Activated CD8-positive, alpha-beta T cell treated with anti-CD3 and anti-CD28 coated beads, Interleukin-2, amount 10 ng/mL, durations not matched to agents 7 days and 5 days (primary cell): Measurements from ENCODE around the gene CALM1. TPM values are rescaled to one million over a fixed set of nuclear protein-coding genes. Genes with fewer than 3 reads are reported as not detected.
A peak's percentile ranks its signal among the peaks of the same experiment; 100 is the strongest.

ENCODE experiments used
- ATAC-seq: fragments of 150-1000 bp; cut with Tn5 transposase; one replicate; pipeline ENCODE4 v1.10.0; 2021; ENCODE audit warnings: moderate library complexity
- CTCF ChIA-PET: fragments of 350-600 bp; sonication (Branson Sonifier 250); formaldehyde crosslinking; loops from one replicate; lab custom pipeline; 2021; ENCODE audit warnings: antibody characterized with exemption; lab: Charles Lee
- POLR2A ChIA-PET: fragments of 350-600 bp; sonication (Branson Sonifier 250); formaldehyde crosslinking; loops from one replicate; lab custom pipeline; 2021; ENCODE audit warnings: antibody characterized with exemption; lab: Charles Lee
- DNase-seq: peaks from one replicate; pipeline ENCODE4 v3.0.0-alpha.2; 2020
- H3K27ac Mint-ChIP-seq: one replicate; pipeline ENCODE4 v1.8.0; 2021; ENCODE audit warnings: mild to moderate bottlenecking, mixed read lengths
- H3K27me3 Mint-ChIP-seq: one replicate; pipeline ENCODE4 v1.8.0; 2021; ENCODE audit warnings: low read depth, mixed read lengths
- H3K36me3 Mint-ChIP-seq: one replicate; pipeline ENCODE4 v1.8.0; 2021; ENCODE audit warnings: low read depth, mixed read lengths
- H3K4me1 Mint-ChIP-seq: one replicate; pipeline ENCODE4 v1.8.0; 2021; ENCODE audit warnings: low read depth, mixed read lengths
- H3K4me3 Mint-ChIP-seq: one replicate; pipeline ENCODE4 v1.8.0; 2021; ENCODE audit warnings: mild to moderate bottlenecking, mixed read lengths
- H3K9me3 Mint-ChIP-seq: one replicate; pipeline ENCODE4 v1.8.0; 2022; ENCODE audit warnings: mixed read lengths; ENCODE audit not compliant: insufficient read depth
- total RNA-seq, 2 experiments: library from RNA; stranded (reverse); gene quantifications; one replicate each; pipeline ENCODE4 v1.2.3, GENCODE V29; 2021

The CALM1 gene
- total RNA-seq: 100 to 1,000 TPM; 788 to 821 TPM

GRCh38 chr14:90396341-90397339, at the start of gene CALM1:
CALM1 (plus strand) TSS chr14:90397029; CDS start chr14:90397231, 202 bp downstream.
- ATAC-seq (peak; percentile 70), DNase-seq (peak; percentile 94)
- no peaks in the 10 kb centered on the region for H3K27me3 Mint-ChIP-seq
- H3K4me1 Mint-ChIP-seq: peaks cover 27% of the 10 kb centered on the region
- H3K9me3 Mint-ChIP-seq: no peaks in the 10 kb centered on the region
- H3K4me3 Mint-ChIP-seq: peak within 1 kb of the TSS; percentile 92
- ChIA-PET POLR2A (interaction anchor here (0.6 to 7.6 kb wide), 15 partner anchors 9 to 779 kb away, joined by 3 to 289 read pairs (median 3); partner anchors contain the start of genes NRDE2 and TDP1), CTCF (interaction anchor here (0.7 to 2.2 kb wide), 4 partner anchors 12 to 743 kb away, joined by 3 to 21 read pairs (median 4); no protein-coding TSS in a partner anchor)
- peaks cover 38% of the 10 kb centered on the region for H3K36me3 Mint-ChIP-seq
- H3K27ac Mint-ChIP-seq: peak within 1 kb of the TSS; percentile 89

DNA sequence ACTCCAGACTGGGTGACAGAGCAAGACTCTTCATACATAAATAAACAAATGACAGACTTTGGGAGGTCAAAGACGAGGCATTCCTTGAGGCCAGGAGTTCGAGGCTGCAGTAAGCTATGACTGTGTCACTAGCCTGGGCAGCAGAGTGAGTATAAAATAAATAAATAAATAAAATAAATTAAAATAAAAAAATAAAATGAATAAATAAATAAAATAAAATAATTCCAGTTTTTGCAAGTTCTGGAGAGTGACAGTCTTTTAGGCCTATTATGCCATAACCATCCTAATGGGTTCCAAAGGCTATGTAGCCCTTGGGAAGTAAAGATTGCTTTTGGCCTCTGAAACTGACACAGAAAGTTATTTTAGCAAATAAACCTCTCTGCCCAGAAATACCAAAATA, 48.6 kb upstream of the CALM1 start:
- Mint-ChIP-seq H3K36me3 (no peaks in the 10 kb centered on the region), H3K27me3 (peaks cover 3% of the 10 kb centered on the region), H3K4me3 (no peak overlapping the region), H3K9me3 (no peaks in the 10 kb centered on the region), H3K27ac (no peak overlapping the region), H3K4me1 (no peaks in the 10 kb centered on the region)
- POLR2A ChIA-PET: interaction anchor here (0.6 kb wide), 1 partner anchor 371 kb away, joined by 8 read pairs; no protein-coding TSS in a partner anchor
- CTCF ChIA-PET: no interaction called here
- ATAC-seq (no peak), DNase-seq (no peak)

DNA sequence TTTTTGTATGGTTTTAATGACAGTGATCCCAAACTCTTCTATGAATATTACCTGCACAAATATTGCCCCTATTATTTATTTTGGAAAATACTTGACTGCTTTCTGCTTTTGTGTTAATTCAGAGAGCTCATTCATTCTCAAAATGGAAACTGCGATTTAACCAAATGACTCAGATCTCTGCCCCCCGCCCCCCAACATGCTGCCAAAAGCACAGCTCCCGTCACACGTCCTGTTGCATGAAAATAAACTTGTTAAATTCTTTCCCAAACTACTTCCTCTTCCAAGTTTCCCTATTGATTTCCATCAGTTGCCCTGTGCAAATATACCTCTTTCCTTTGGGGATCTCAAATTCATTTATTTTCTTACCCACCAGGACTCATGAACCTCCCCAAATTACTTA, 47.1 kb upstream of the CALM1 start:
- no peak overlapping the region for H3K4me3 Mint-ChIP-seq
- H3K27me3 Mint-ChIP-seq: peaks cover 3% of the 10 kb centered on the region
- H3K36me3 Mint-ChIP-seq: no peaks in the 10 kb centered on the region
- H3K4me1 Mint-ChIP-seq: no peaks in the 10 kb centered on the region
- no peak overlapping the region for H3K27ac Mint-ChIP-seq
- POLR2A ChIA-PET: interaction anchor here (0.6 kb wide), 2 partner anchors 8 to 1753 kb away, joined by 3 read pairs; no protein-coding TSS in a partner anchor
- CTCF ChIA-PET: no interaction called here
- H3K9me3 Mint-ChIP-seq: no peaks in the 10 kb centered on the region
- DNase-seq (no peak), ATAC-seq (no peak)

GRCh38 chr14:90354551-90355298, 42.1 kb upstream of the CALM1 start:
- Mint-ChIP-seq H3K9me3 (no peaks in the 10 kb centered on the region), H3K4me3 (no peak overlapping the region), H3K27me3 (peaks cover 12% of the 10 kb centered on the region), H3K27ac (no peak overlapping the region), H3K4me1 (no peaks in the 10 kb centered on the region), H3K36me3 (no peaks in the 10 kb centered on the region)
- ChIA-PET CTCF (interaction anchor here (0.9 to 1.1 kb wide), 2 partner anchors 45 to 342 kb away, joined by 3 to 4 read pairs; no protein-coding TSS in a partner anchor), POLR2A (no interaction called here)
- no peak for ATAC-seq
- no peak for DNase-seq

DNA sequence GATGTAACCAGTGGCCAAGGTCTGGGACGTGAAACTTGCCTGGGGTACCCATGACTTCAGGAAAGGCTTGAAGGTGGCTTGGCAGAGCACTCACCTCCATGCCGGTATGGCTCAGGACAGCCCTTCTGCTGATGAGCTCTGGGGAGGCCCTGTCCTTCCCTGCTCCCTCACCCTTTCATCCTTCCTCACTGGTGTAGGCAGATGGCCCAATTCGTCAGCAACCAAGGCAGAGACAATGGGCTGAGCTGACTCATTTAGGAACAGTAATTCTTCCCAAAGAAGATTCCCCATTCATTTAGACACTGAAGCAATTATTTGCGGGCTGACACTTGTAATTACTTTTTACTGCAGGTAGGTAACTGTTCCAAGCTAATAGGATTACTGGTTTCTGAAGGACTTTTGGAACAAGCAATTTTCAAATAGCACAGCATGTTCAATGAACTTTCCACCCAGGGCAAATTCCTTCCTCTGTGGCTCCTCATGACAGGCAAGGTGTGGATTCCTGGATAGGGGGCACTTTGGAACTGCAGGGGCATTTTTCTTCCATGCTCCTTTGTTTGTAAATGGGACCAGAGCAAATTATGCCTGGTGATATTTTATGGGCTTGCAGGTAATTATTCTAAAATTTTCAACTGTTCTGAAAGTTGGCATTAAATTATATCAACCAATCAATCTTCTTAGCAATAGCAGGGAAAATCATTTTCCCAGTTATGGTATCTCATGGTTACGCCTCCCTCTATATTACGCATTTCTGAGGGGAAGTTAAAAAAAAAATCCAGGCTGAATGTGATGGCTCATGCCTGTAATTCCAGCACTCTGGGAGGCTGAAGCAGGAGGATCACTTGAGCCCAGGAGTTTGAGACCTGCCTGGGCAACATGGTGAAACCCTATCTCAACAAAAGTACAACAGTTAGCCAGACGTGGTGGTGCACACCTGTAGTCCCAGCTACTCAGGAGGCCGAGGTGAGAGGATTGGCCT, 41.0 kb upstream of the CALM1 start:
- no peaks in the 10 kb centered on the region for H3K4me1 Mint-ChIP-seq
- no peak overlapping the region for H3K27ac Mint-ChIP-seq
- ATAC-seq (no peak), DNase-seq (no peak)
- H3K36me3 Mint-ChIP-seq: no peaks in the 10 kb centered on the region
- H3K4me3 Mint-ChIP-seq: no peak overlapping the region
- H3K27me3 Mint-ChIP-seq: peaks cover 12% of the 10 kb centered on the region
- POLR2A ChIA-PET: no interaction called here
- no peaks in the 10 kb centered on the region for H3K9me3 Mint-ChIP-seq
- CTCF ChIA-PET: interaction anchor here (0.9 kb wide), 1 partner anchor 44 kb away, joined by 3 read pairs; no protein-coding TSS in a partner anchor

GRCh38 chr14:90356925-90357324, 39.9 kb upstream of the CALM1 start:
- H3K27ac Mint-ChIP-seq: no peak overlapping the region
- no peak overlapping the region for H3K4me3 Mint-ChIP-seq
- ChIA-PET CTCF (no interaction called here), POLR2A (no interaction called here)
- no peaks in the 10 kb centered on the region for H3K4me1 Mint-ChIP-seq
- H3K36me3 Mint-ChIP-seq: no peaks in the 10 kb centered on the region
- ATAC-seq: no peak
- DNase-seq: no peak
- peaks cover 12% of the 10 kb centered on the region for H3K27me3 Mint-ChIP-seq
- no peaks in the 10 kb centered on the region for H3K9me3 Mint-ChIP-seq

- Mint-ChIP-seq H3K9me3 (no peaks in the 10 kb centered on the region), H3K27me3 (peaks cover 17% of the 10 kb centered on the region), H3K4me3 (no peak overlapping the region), H3K4me1 (no peaks in the 10 kb centered on the region), H3K27ac (no peak overlapping the region), H3K36me3 (no peaks in the 10 kb centered on the region)
- ChIA-PET CTCF (interaction anchor here (1.1 kb wide), 1 partner anchor 41 kb away, joined by 3 read pairs; no protein-coding TSS in a partner anchor), POLR2A (no interaction called here)
- no peak for DNase-seq
- no peak for ATAC-seq
Measured at GRCh38 chr14:90358359-90358758, 38.5 kb upstream of the CALM1 start.

- Mint-ChIP-seq H3K4me3 (no peak overlapping the region), H3K27me3 (peaks cover 14% of the 10 kb centered on the region), H3K9me3 (no peaks in the 10 kb centered on the region), H3K4me1 (no peaks in the 10 kb centered on the region), H3K27ac (no peak overlapping the region), H3K36me3 (no peaks in the 10 kb centered on the region)
- CTCF ChIA-PET: no interaction called here
- ATAC-seq: no peak
- no peak for DNase-seq
- POLR2A ChIA-PET: no interaction called here
Measured at GRCh38 chr14:90361865-90362557, 34.8 kb upstream of the CALM1 start.

DNA sequence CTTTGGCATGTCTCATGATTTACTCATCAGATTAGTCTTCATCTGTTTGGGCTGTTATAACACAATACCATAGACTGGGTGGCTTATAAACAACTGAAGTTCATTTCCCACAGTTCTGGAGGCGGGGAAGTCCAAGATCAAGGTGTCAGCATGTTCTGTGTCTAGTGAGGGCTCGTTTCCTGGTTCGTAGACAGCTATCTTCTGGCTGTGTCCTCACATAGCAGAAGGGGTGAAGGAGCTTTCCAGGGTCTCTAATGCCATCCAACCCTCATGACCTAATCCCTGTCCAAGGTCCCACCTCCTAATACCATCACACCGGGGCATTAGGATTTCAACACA, 34.3 kb upstream of the CALM1 start:
- H3K4me1 Mint-ChIP-seq: no peaks in the 10 kb centered on the region
- peaks cover 10% of the 10 kb centered on the region for H3K27me3 Mint-ChIP-seq
- no peak overlapping the region for H3K27ac Mint-ChIP-seq
- ATAC-seq: no peak
- H3K4me3 Mint-ChIP-seq: no peak overlapping the region
- ChIA-PET CTCF (no interaction called here), POLR2A (no interaction called here)
- H3K9me3 Mint-ChIP-seq: no peaks in the 10 kb centered on the region
- no peak for DNase-seq
- no peaks in the 10 kb centered on the region for H3K36me3 Mint-ChIP-seq

GRCh38 chr14:90368946-90369721, 27.7 kb upstream of the CALM1 start:
- Mint-ChIP-seq H3K9me3 (no peaks in the 10 kb centered on the region), H3K36me3 (no peaks in the 10 kb centered on the region), H3K27ac (no peak overlapping the region), H3K27me3 (no peaks in the 10 kb centered on the region), H3K4me1 (no peaks in the 10 kb centered on the region), H3K4me3 (no peak overlapping the region)
- ChIA-PET CTCF (interaction anchor here (0.7 to 2.9 kb wide), 8 partner anchors 10 to 328 kb away, joined by 3 to 17 read pairs (median 6); no protein-coding TSS in a partner anchor), POLR2A (interaction anchor here (0.6 to 1.2 kb wide), 4 partner anchors 15 to 31 kb away, joined by 3 to 4 read pairs (median 4); partner anchors contain the start of gene CALM1)
- ATAC-seq: peak; percentile 74
- no peak for DNase-seq
